OCI-LY3 (cell line): ENCODE results near the gene C3orf80.

Experiments
- CTCF ChIP-seq: fragments of 200-600, 300-600 bp; sonication (generic); IDR thresholded peaks from 2 replicates; pipeline ENCODE4 v1.5.1; 2014; ENCODE audit warnings: antibody characterized with exemption, low read length, low read depth
- EZH2phosphoT487 ChIP-seq: fragments of 200-600 bp; shearing (Covaris generic); IDR thresholded peaks from 2 replicates; pipeline ENCODE4 v1.6.1; 2018; ENCODE audit warnings: antibody characterized with exemption, mixed run types, low read depth

- TF ChIP-seq CTCF (no peak), EZH2phosphoT487 (no peak)
These were observed 28.1 kb downstream of the C3orf80 start for GRCh38 chr3:160253298-160253697.
